Stimulated activated CD4-positive, alpha-beta T cell treated with anti-CD3 and anti-CD28 coated beads, Interleukin-1b, Interleukin-23, amount 100 ng/mL, for 1 hour (primary cell): Measurements from ENCODE around the gene FIZ1.

ENCODE experiments used
- DNase-seq, 2 donors: peaks; one replicate each; pipeline ENCODE4 v3.0.0-alpha.2; 2020; ENCODE audit warnings: low read depth in 2 of 2

FIZ1 gene

GRCh38 chr19:55613930-55614710 lies 14.8 kb upstream of the FIZ1 start:
- no peak for DNase-seq

- DNase-seq = no peak
Measured at GRCh38 chr19:55613396-55613795, 14.1 kb upstream of the FIZ1 start.

- no peak for DNase-seq
Measured at GRCh38 chr19:55611983-55612645, 12.8 kb upstream of the FIZ1 start.

- DNase-seq = no peak
Measured at GRCh38 chr19:55611300-55611982, 12.1 kb upstream of the FIZ1 start.

- no peak for DNase-seq
Measured at GRCh38 chr19:55609326-55609725, 10.0 kb upstream of the FIZ1 start.

- no peak for DNase-seq
Measured at GRCh38 chr19:55606817-55607216, 7.5 kb upstream of the FIZ1 start.

GRCh38 chr19:55606471-55606787 lies 7.1 kb upstream of the FIZ1 start:
- no peak for DNase-seq

- peak; percentile 29 to 34 for DNase-seq
Measured at GRCh38 chr19:55605637-55606470, 6.5 kb upstream of the FIZ1 start, which contains the start of gene ZNF865. Gene ZNF865 (plus strand): TSS chr19:55605647. CDS start chr19:55613619, 7,972 bp downstream.

GRCh38 chr19:55605207-55605636 lies 5.9 kb upstream of the FIZ1 start:
- peak; percentile 96 to 97 for DNase-seq

- DNase-seq = no peak
Measured at GRCh38 chr19:55603581-55604292, 4.4 kb upstream of the FIZ1 start.

GRCh38 chr19:55603115-55603514 lies 3.8 kb upstream of the FIZ1 start:
- no peak for DNase-seq

- DNase-seq = no peak
Measured at GRCh38 chr19:55602104-55603001, 3.0 kb upstream of the FIZ1 start.

- DNase-seq = no peak
Measured at GRCh38 chr19:55601084-55601483, 1.8 kb upstream of the FIZ1 start.

- DNase-seq = no peak
Measured at GRCh38 chr19:55600662-55601028, 1.3 kb upstream of the FIZ1 start.

GRCh38 chr19:55599842-55600661 lies 735 bp upstream of the FIZ1 start, which contains the start of gene ZNF524:
Gene ZNF524 (plus strand): TSS chr19:55600288. CDS start chr19:55602113, 1,825 bp downstream.
- DNase-seq = peak; percentile 60

GRCh38 chr19:55598719-55599467 lies 424 bp downstream of the FIZ1 start:
- DNase-seq = peak; percentile 88 to 89

GRCh38 chr19:55598034-55598433 lies 1.3 kb downstream of the FIZ1 start:
- DNase-seq = no peak

- DNase-seq = no peak
Measured at GRCh38 chr19:55597501-55597921, 1.8 kb downstream of the FIZ1 start.
